Naive thymus-derived CD4-positive, alpha-beta T cell (primary cell): Measurements from ENCODE around the gene KLLN. TPM values are rescaled to one million over a fixed set of nuclear protein-coding genes. Genes with fewer than 3 reads are reported as not detected.
"Not testable (repeated sequence)": the region's sequence is repeated elsewhere in the genome, so short reads cannot be mapped to it uniquely, and the experiment has no call there.

Experiments used
- ATAC-seq: fragments of 150-1000 bp; cut with Tn5 transposase; 2 replicates; pipeline ENCODE4 v1.10.0; 2021; ENCODE audit warnings: mild to moderate bottlenecking, moderate library complexity
- CTCF ChIA-PET: fragments of 350-600 bp; sonication (Branson Sonifier 250); formaldehyde crosslinking; loops from one replicate; lab custom pipeline; 2021; ENCODE audit warnings: antibody characterized with exemption; lab: Charles Lee
- POLR2A ChIA-PET: fragments of 350-600 bp; sonication (Branson Sonifier 250); formaldehyde crosslinking; loops from one replicate; lab custom pipeline; 2021; ENCODE audit warnings: antibody characterized with exemption, inconsistent platforms; lab: Charles Lee
- DNase-seq, 9 donors: peaks; one replicate each; pipeline versions ENCODE4 v3.0.0 to v3.0.0-alpha.2; 2020 to 2022; ENCODE audit warnings: mixed read lengths in 1 of 9
- H3K27ac ChIP-seq: one replicate; pipeline ENCODE4 v1.7.0; 2013; ENCODE audit warnings: mild to moderate bottlenecking, low read depth, low read length, moderate library complexity
- H3K27me3 ChIP-seq, 2 donors: one replicate each; pipeline ENCODE4 v1.7.0; 2013; ENCODE audit warnings: low read length in 2 of 2, mild to moderate bottlenecking in 2 of 2, moderate library complexity in 2 of 2; ENCODE audit not compliant: control insufficient read depth in 2 of 2, insufficient read depth in 2 of 2
- H3K36me3 ChIP-seq, 3 experiments: 1 replicate in 2 of 3; 2 replicates in 1 of 3; pipeline ENCODE4 v1.7.0; 2013; ENCODE audit warnings: low read length in 3 of 3, mild to moderate bottlenecking in 3 of 3, moderate library complexity in 1 of 3; ENCODE audit not compliant: insufficient read depth in 3 of 3, control insufficient read depth in 2 of 3
- H3K4me1 ChIP-seq, 2 donors: one replicate each; pipeline ENCODE4 v1.7.0; 2013; ENCODE audit warnings: low read length in 2 of 2, mild to moderate bottlenecking in 2 of 2, moderate library complexity in 1 of 2; ENCODE audit not compliant: control insufficient read depth in 2 of 2, insufficient read depth in 2 of 2
- H3K4me3 ChIP-seq: 2 replicates; pipeline ENCODE4 v1.7.0; 2013; ENCODE audit warnings: mild to moderate bottlenecking, low read length
- H3K9me3 ChIP-seq, 3 experiments: 1 replicate in 2 of 3; 2 replicates in 1 of 3; pipeline ENCODE4 v1.7.0; 2013; ENCODE audit warnings: low read length in 3 of 3; ENCODE audit not compliant: control insufficient read depth in 2 of 3
- H3K27ac Mint-ChIP-seq, 9 donors: one replicate each; pipeline ENCODE4 v1.8.0; 2020 to 2022; ENCODE audit warnings: mixed read lengths in 9 of 9, mild to moderate bottlenecking in 8 of 9, moderate library complexity in 5 of 9, inconsistent platforms in 2 of 9
- H3K27me3 Mint-ChIP-seq, 5 donors: one replicate each; pipeline ENCODE4 v1.8.0; 2021 to 2022; ENCODE audit warnings: mixed read lengths in 5 of 5, mild to moderate bottlenecking in 1 of 5
- H3K36me3 Mint-ChIP-seq, 5 donors: one replicate each; pipeline ENCODE4 v1.8.0; 2020 to 2022; ENCODE audit warnings: mixed read lengths in 5 of 5, mild to moderate bottlenecking in 3 of 5, inconsistent platforms in 1 of 5
- H3K4me1 Mint-ChIP-seq, 7 donors: one replicate each; pipeline ENCODE4 v1.8.0; 2020 to 2022; ENCODE audit warnings: mixed read lengths in 7 of 7, mild to moderate bottlenecking in 3 of 7, inconsistent platforms in 1 of 7
- H3K4me3 Mint-ChIP-seq, 10 donors: one replicate each; pipeline ENCODE4 v1.8.0; 2020 to 2022; ENCODE audit warnings: mild to moderate bottlenecking in 10 of 10, mixed read lengths in 10 of 10, moderate library complexity in 6 of 10, inconsistent platforms in 2 of 10
- H3K9me3 Mint-ChIP-seq, 11 donors: one replicate each; pipeline ENCODE4 v1.8.0; 2020 to 2022; ENCODE audit warnings: mixed read lengths in 11 of 11, mild to moderate bottlenecking in 4 of 11, inconsistent platforms in 1 of 11, moderate library complexity in 1 of 11
- intact Hi-C, 2 donors: fragments of 100-400 bp; cut with micrococcal nuclease; formaldehyde crosslinking; loops; one replicate each; pipeline ENCODE4 v1.15.1; 2023
- polyA plus RNA-seq, 2 donors: library from polyadenylated mRNA; unstranded; fragments of 300-500 nt; fragmentation: Illumina TruSeq; gene quantifications; one replicate each; pipeline ENCODE4 v1.2.3, GENCODE V29; 2021
- total RNA-seq, 6 experiments: library from RNA in 5 of 6; stranded (reverse) in 5 of 6; gene quantifications; 1 replicate in 5 of 6; 2 replicates in 1 of 6; pipeline ENCODE4 v1.2.3 and lab custom pipeline; 2021 to 2026

The KLLN gene
- total and polyA plus RNA-seq, 7 experiments from 2014 or later = 0.25 to 1.6 (median 0.68) TPM; not detected in 1

- Mint-ChIP-seq H3K27me3 (no peaks in the 10 kb centered on the region), H3K27ac (peak overlapping the region; percentile 74 to 97 (median 91)), H3K4me3 (peak overlapping the region; percentile 89 to 98 (median 95)), H3K9me3 (peaks cover 0 to 10% (median 0%) of the 10 kb centered on the region in 11 donors), H3K36me3 (peaks cover 4 to 22% (median 8%) of the 10 kb centered on the region in 5 donors), H3K4me1 (peaks cover 34 to 58% (median 48%) of the 10 kb centered on the region in 7 donors)
- Histone ChIP-seq H3K36me3 (peaks cover 0 to 10% (median 0%) of the 10 kb centered on the region in 3 experiments), H3K27me3 (no peaks in the 10 kb centered on the region), H3K4me3 (peak overlapping the region; percentile 85), H3K27ac (peak overlapping the region; percentile 75), H3K4me1 (peaks cover 20 to 21% of the 10 kb centered on the region in 2 donors), H3K9me3 (no peaks in the 10 kb centered on the region)
- ChIA-PET POLR2A (interaction anchor here (1.0 to 6.5 kb wide), 5 partner anchors 10 to 522 kb away, joined by 3 to 72 read pairs (median 4); partner anchors contain the start of gene ATAD1), CTCF (interaction anchor here (0.8 to 1.3 kb wide), 5 partner anchors 43 to 524 kb away, joined by 3 to 7 read pairs (median 4); no protein-coding TSS in a partner anchor)
- ATAC-seq (no peak), DNase-seq (no peak)
- intact Hi-C loops = loop anchor here (1.0 to 10.0 kb wide), 3 partner anchors 8 to 969 kb away; partner anchors contain the start of genes GLUD1 (in 2 of the 2) and SHLD2 (in 2 of the 2)
Measured at GRCh38 chr10:87865241-87865881, 2.0 kb upstream of the KLLN start.

GRCh38 chr10:87864496-87865059 is 1.2 kb upstream of the KLLN start:
- Histone ChIP-seq H3K27me3 (no peaks in the 10 kb centered on the region), H3K36me3 (peaks cover 0 to 10% (median 0%) of the 10 kb centered on the region in 3 experiments), H3K27ac (peak overlapping the region; percentile 75), H3K4me3 (peak overlapping the region; percentile 85), H3K9me3 (no peaks in the 10 kb centered on the region), H3K4me1 (peaks cover 16% of the 10 kb centered on the region in 2 donors)
- Mint-ChIP-seq H3K9me3 (peaks cover 0 to 10% (median 0%) of the 10 kb centered on the region in 11 donors), H3K27ac (peak overlapping the region; percentile 86 to 97 (median 92)), H3K4me1 (peaks cover 37 to 56% (median 46%) of the 10 kb centered on the region in 7 donors), H3K36me3 (peaks cover 4 to 22% (median 8%) of the 10 kb centered on the region in 5 donors), H3K27me3 (no peaks in the 10 kb centered on the region), H3K4me3 (peak overlapping the region; percentile 89 to 98 (median 95))
- intact Hi-C loops = loop anchor here (1.0 to 10.0 kb wide), 15 partner anchors 9 to 1438 kb away; partner anchors contain the start of genes GLUD1 (in 2 of the 2), SHLD2 (in 2 of the 2), FAS (in 1 of the 2) and IFIT2 (in 1 of the 2)
- peak in 4 of 9 donors; percentile 9 to 32 (median 16) for DNase-seq
- ChIA-PET CTCF (interaction anchor here (1.3 kb wide), 1 partner anchor 524 kb away, joined by 4 read pairs; no protein-coding TSS in a partner anchor), POLR2A (interaction anchor here (1.3 to 6.5 kb wide), 7 partner anchors 7 to 523 kb away, joined by 4 to 104 read pairs (median 22); partner anchors contain the start of gene ATAD1)
- ATAC-seq = no peak

- H3K9me3 Mint-ChIP-seq, ATAC-seq, H3K9me3 ChIP-seq, H3K27me3 ChIP-seq, H3K27me3 Mint-ChIP-seq: not testable (repeated sequence)
- H3K36me3 Mint-ChIP-seq = peaks cover 4 to 22% (median 8%) of the 10 kb centered on the region in 5 donors
- peak overlapping the region; percentile 75 for H3K27ac ChIP-seq
- POLR2A ChIA-PET = interaction anchor here (0.7 to 6.5 kb wide), 18 partner anchors 8 to 961 kb away, joined by 3 to 104 read pairs (median 11); partner anchors contain the start of genes ATAD1 and RNLS
- peaks cover 0 to 10% (median 0%) of the 10 kb centered on the region in 3 experiments for H3K36me3 ChIP-seq
- peak in 8 of 9 donors; percentile 11 to 44 (median 22) for DNase-seq
- CTCF ChIA-PET = interaction anchor here (0.7 to 8.4 kb wide), 2 partner anchors 524 to 618 kb away, joined by 3 to 108 read pairs; no protein-coding TSS in a partner anchor
- intact Hi-C loops = loop anchor here (2.0 to 10.0 kb wide), 20 partner anchors 49 to 1551 kb away; partner anchors contain the start of genes FAS (in 2 of the 2), GLUD1 (in 2 of the 2), SHLD2 (in 2 of the 2) and IFIT1 (in 1 of the 2)
- peak overlapping the region; percentile 89 to 99 (median 96) for H3K4me3 Mint-ChIP-seq
- H3K4me3 ChIP-seq = peak overlapping the region; percentile 85
- H3K4me1 ChIP-seq = peaks cover 15 to 16% of the 10 kb centered on the region in 2 donors
- H3K27ac Mint-ChIP-seq = peak overlapping the region; percentile 88 to 97 (median 93)
- peaks cover 32 to 52% (median 43%) of the 10 kb centered on the region in 7 donors for H3K4me1 Mint-ChIP-seq
Measured at GRCh38 chr10:87863951-87864495, 690 bp upstream of the KLLN start.

- Mint-ChIP-seq H3K4me1 (peaks cover 25 to 39% (median 36%) of the 10 kb centered on the region in 7 donors), H3K4me3 (peak overlapping the region; percentile 91 to 100 (median 96)), H3K27me3 (no peaks in the 10 kb centered on the region), H3K9me3 (peaks cover 0 to 10% (median 0%) of the 10 kb centered on the region in 11 donors), H3K27ac (peak overlapping the region; percentile 90 to 99 (median 97)), H3K36me3 (peaks cover 0 to 17% (median 4%) of the 10 kb centered on the region in 5 donors)
- Histone ChIP-seq H3K4me1 (peaks cover 6 to 16% of the 10 kb centered on the region in 2 donors), H3K9me3 (no peaks in the 10 kb centered on the region), H3K4me3 (peak overlapping the region; percentile 90), H3K36me3 (peaks cover 0 to 10% (median 0%) of the 10 kb centered on the region in 3 experiments), H3K27ac (peak overlapping the region; percentile 75), H3K27me3 (no peaks in the 10 kb centered on the region)
- CTCF ChIA-PET = interaction anchor here (0.5 to 8.4 kb wide), 7 partner anchors 12 to 530 kb away, joined by 3 to 108 read pairs (median 4); partner anchors contain the start of gene ATAD1
- intact Hi-C loops = loop anchor here (1.0 to 10.0 kb wide), 29 partner anchors 9 to 1552 kb away; partner anchors contain the start of genes ATAD1 (in 2 of the 2), FAS (in 2 of the 2), GLUD1 (in 2 of the 2) and SHLD2 (in 2 of the 2)
- DNase-seq = peak in 3 of 9 donors; percentile 78 to 87 (median 87)
- POLR2A ChIA-PET = interaction anchor here (0.5 to 6.5 kb wide), 40 partner anchors 9 to 1781 kb away, joined by 3 to 104 read pairs (median 5); partner anchors contain the start of genes ATAD1, IFIT2, RNLS and STAMBPL1
- ATAC-seq = peak; percentile 50
Measured at GRCh38 chr10:87862679-87863052, 667 bp downstream of the KLLN start.

GRCh38 chr10:87861953-87862678 is 1.2 kb downstream of the KLLN start:
- Mint-ChIP-seq H3K36me3 (peaks cover 0 to 15% (median 4%) of the 10 kb centered on the region in 5 donors), H3K4me1 (peaks cover 25 to 36% (median 32%) of the 10 kb centered on the region in 7 donors), H3K4me3 (peak overlapping the region; percentile 91 to 100 (median 96)), H3K27me3 (no peaks in the 10 kb centered on the region), H3K27ac (peak overlapping the region; percentile 90 to 99 (median 97)), H3K9me3 (peaks cover 0 to 10% (median 0%) of the 10 kb centered on the region in 11 donors)
- H3K4me3 ChIP-seq = peak overlapping the region; percentile 90
- ChIA-PET POLR2A (interaction anchor here (0.6 to 6.5 kb wide), 38 partner anchors 10 to 1782 kb away, joined by 3 to 104 read pairs (median 6); partner anchors contain the start of genes ATAD1, IFIT2, RNLS and STAMBPL1), CTCF (interaction anchor here (0.5 to 8.4 kb wide), 13 partner anchors 10 to 692 kb away, joined by 3 to 108 read pairs (median 5); partner anchors contain the start of gene ATAD1)
- no peaks in the 10 kb centered on the region for H3K27me3 ChIP-seq
- H3K36me3 ChIP-seq = peaks cover 0 to 10% (median 0%) of the 10 kb centered on the region in 3 experiments
- intact Hi-C loops = loop anchor here (1.0 to 10.0 kb wide), 29 partner anchors 9 to 1553 kb away; partner anchors contain the start of genes ATAD1 (in 2 of the 2), FAS (in 2 of the 2), GLUD1 (in 2 of the 2) and SHLD2 (in 2 of the 2)
- H3K9me3 ChIP-seq = no peaks in the 10 kb centered on the region
- H3K4me1 ChIP-seq = peaks cover 6 to 16% of the 10 kb centered on the region in 2 donors
- H3K27ac ChIP-seq = peak overlapping the region; percentile 75
- peak; percentile 86 for ATAC-seq
- DNase-seq = peak; percentile 85 to 95 (median 93)
